Measurements from ENCODE around the gene ATRNL1. TPM values are rescaled to one million over a fixed set of nuclear protein-coding genes. Genes with fewer than 3 reads are reported as not detected.

The ATRNL1 gene
- total and polyA plus RNA-seq, 2 experiments from 2014 or later: 4.8 to 29.7 TPM

- Mint-ChIP-seq H3K27ac (no peak overlapping the region), H3K27me3 (ENCODE audit: insufficient read depth, low read depth, poor library complexity) (peaks cover 4% of the 10 kb centered on the region), H3K36me3 (ENCODE audit: low read depth) (no peaks in the 10 kb centered on the region), H3K4me1 (peaks cover 20% of the 10 kb centered on the region), H3K9me3 (no peaks in the 10 kb centered on the region), H3K4me3 (no peak overlapping the region)
- Histone ChIP-seq H3K36me3 (ENCODE audit: insufficient read depth) (no peaks in the 10 kb centered on the region), H3K9me2 (ENCODE audit: insufficient read depth) (no peaks in the 10 kb centered on the region), H4K20me1 (replicated peaks; ENCODE audit: insufficient read depth) (no peaks in the 10 kb centered on the region), H3F3A (replicated peaks; ENCODE audit: low read depth) (no peaks in the 10 kb centered on the region), H2AFZ (no peak overlapping the region), H3K79me2 (replicated peaks; ENCODE audit: insufficient read depth) (no peaks in the 10 kb centered on the region), H3K27ac (ENCODE audit: low read depth) (no peak overlapping the region), H3K27me3 (ENCODE audit: insufficient read depth) (no peaks in the 10 kb centered on the region), H3K4me3 (no peak overlapping the region), H3K4me2 (no peak overlapping the region), H3K4me1 (ENCODE audit: insufficient read depth) (peaks cover 14% of the 10 kb centered on the region; the same call in 1 of the 2 replicates)
- DNase-seq (ENCODE audit: low spot score) (no peak), ATAC-seq (no peak)
- no peak for TF ChIP-seq CREB1 (CRISPR knock-in tag; IDR thresholded peaks at IDR 0.05; ENCODE audit: low read depth)
- no peak for TF ChIP-seq EZH2 (IDR thresholded peaks at IDR 0.05; ENCODE audit: low read depth, unreplicated experiment)
- no peak for TF ChIP-seq ZNF462 (CRISPR knock-in tag; IDR thresholded peaks at IDR 0.05)
- TF ChIP-seq POLR2AphosphoS5 (IDR thresholded peaks at IDR 0.05; ENCODE audit: low read depth): no peak
- no peak for TF ChIP-seq ZNF331 (CRISPR knock-in tag; IDR thresholded peaks at IDR 0.05; ENCODE audit: low read depth)
- no peak for TF ChIP-seq CTCF (conservative IDR thresholded peaks at IDR 0.05; ENCODE audit: low read depth in 2 of 2)
- no peak for TF ChIP-seq NANOG (IDR thresholded peaks at IDR 0.05; ENCODE audit: borderline replicate concordance)
- no peak for TF ChIP-seq JUNB (IDR thresholded peaks at IDR 0.05; ENCODE audit: unreplicated experiment)
- no peak for TF ChIP-seq ETS1 (IDR thresholded peaks at IDR 0.05)
- TF ChIP-seq ZNF114 (CRISPR knock-in tag; IDR thresholded peaks at IDR 0.05): no peak
- no peak for TF ChIP-seq STAT1 (IDR thresholded peaks at IDR 0.05; ENCODE audit: unreplicated experiment)
- no peak for TF ChIP-seq REST (IDR thresholded peaks at IDR 0.05; ENCODE audit: unreplicated experiment)
- no peak for TF ChIP-seq EZH2phosphoT487 (IDR thresholded peaks at IDR 0.05; ENCODE audit: unreplicated experiment)
These were observed 810.0 kb downstream of the ATRNL1 start for GRCh38 chr10:115903207-115903606.

Measured in GM23338 (cell line).